Stomach smooth muscle (tissue), 2 donors: Measurements from ENCODE around the gene LRRC56.

Experiments used
- H3K27ac ChIP-seq: one replicate; pipeline ENCODE4 v1.7.0; 2013; ENCODE audit warnings: mild to moderate bottlenecking, low read length, inconsistent platforms
- H3K27me3 ChIP-seq, 2 donors: one replicate each; pipeline ENCODE4 v1.7.0; 2013; ENCODE audit warnings: low read length in 2 of 2; ENCODE audit not compliant: insufficient read depth in 2 of 2, control insufficient read depth in 1 of 2
- H3K36me3 ChIP-seq, 2 donors: one replicate each; pipeline ENCODE4 v1.7.0; 2013; ENCODE audit warnings: low read length in 2 of 2; ENCODE audit not compliant: control insufficient read depth in 2 of 2, insufficient read depth in 2 of 2
- H3K4me1 ChIP-seq: one replicate; pipeline ENCODE4 v1.7.0; 2013; ENCODE audit warnings: low read length; ENCODE audit not compliant: control insufficient read depth, insufficient read depth
- H3K4me3 ChIP-seq, 2 donors: one replicate each; pipeline ENCODE4 v1.7.0; 2013; ENCODE audit warnings: low read length in 2 of 2
- H3K9ac ChIP-seq, 2 donors: one replicate each; pipeline ENCODE4 v1.7.0; 2013; ENCODE audit warnings: low read length in 2 of 2, mild to moderate bottlenecking in 1 of 2
- H3K9me3 ChIP-seq, 2 donors: one replicate each; pipeline ENCODE4 v1.7.0; 2013; ENCODE audit warnings: low read length in 2 of 2; ENCODE audit not compliant: control insufficient read depth in 2 of 2
- donor health status: healthy.
- donor health status: Pancreatic carcinoma.

The LRRC56 gene

DNA sequence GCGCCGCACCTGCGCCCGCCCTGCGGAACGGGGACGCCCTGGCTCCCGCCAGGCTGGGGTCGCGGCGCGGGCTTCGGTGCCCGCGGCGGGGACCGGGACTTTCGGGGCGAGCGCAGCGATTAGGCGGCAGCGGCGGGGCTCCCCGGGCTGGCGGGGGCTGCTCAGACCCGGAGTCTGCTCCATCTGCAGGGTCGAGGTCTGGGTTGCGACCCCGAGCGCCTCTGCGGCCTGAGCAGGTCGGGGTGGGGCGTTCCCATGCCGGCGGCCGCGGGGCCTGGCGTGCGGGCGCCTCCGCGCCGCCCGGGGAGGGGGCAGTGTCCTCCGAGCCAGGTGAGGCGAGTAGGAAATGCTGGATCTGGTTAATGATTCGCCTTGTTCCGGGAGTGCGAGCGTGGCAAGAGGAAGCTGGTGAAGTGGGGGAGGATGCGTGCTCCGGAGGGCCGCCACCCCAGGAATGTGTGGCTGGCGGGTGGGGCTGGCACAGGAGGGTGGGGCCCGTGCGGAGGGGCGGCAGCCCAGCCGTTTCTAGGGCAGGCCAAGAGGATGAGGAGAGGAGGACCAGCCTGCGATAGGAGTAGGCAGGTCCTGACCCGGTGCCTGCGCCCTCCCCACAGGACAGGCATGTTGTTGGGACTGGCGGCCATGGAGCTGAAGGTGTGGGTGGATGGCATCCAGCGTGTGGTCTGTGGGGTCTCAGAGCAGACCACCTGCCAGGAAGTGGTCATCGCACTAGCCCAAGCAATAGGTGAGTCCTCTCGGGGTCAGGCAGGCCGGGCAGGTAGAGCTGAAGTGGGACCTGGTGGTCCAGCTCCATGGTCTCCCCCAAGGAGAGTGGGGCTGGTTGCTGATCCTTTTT lies 24.0 kb downstream of the LRRC56 start:
- Histone ChIP-seq H3K4me1 (peaks cover 13% of the 10 kb centered on the region), H3K27ac (no peak overlapping the region), H3K36me3 (no peaks in the 10 kb centered on the region), H3K9me3 (no peaks in the 10 kb centered on the region), H3K9ac (peak overlapping the region; percentile 21 to 22), H3K27me3 (peaks cover 8 to 23% of the 10 kb centered on the region in 2 donors), H3K4me3 (peak overlapping the region; percentile 49 to 74)

DNA sequence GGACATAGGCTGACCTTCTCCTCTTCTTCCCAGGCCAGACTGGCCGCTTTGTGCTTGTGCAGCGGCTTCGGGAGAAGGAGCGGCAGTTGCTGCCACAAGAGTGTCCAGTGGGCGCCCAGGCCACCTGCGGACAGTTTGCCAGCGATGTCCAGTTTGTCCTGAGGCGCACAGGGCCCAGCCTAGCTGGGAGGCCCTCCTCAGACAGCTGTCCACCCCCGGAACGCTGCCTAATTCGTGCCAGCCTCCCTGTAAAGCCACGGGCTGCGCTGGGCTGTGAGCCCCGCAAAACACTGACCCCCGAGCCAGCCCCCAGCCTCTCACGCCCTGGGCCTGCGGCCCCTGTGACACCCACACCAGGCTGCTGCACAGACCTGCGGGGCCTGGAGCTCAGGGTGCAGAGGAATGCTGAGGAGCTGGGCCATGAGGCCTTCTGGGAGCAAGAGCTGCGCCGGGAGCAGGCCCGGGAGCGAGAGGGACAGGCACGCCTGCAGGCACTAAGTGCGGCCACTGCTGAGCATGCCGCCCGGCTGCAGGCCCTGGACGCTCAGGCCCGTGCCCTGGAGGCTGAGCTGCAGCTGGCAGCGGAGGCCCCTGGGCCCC lies 24.8 kb downstream of the LRRC56 start:
- Histone ChIP-seq H3K9ac (no peak overlapping the region), H3K4me3 (no peak overlapping the region), H3K27me3 (peaks cover 4 to 16% of the 10 kb centered on the region in 2 donors), H3K9me3 (no peaks in the 10 kb centered on the region), H3K36me3 (no peaks in the 10 kb centered on the region), H3K4me1 (peaks cover 14% of the 10 kb centered on the region), H3K27ac (no peak overlapping the region)

DNA sequence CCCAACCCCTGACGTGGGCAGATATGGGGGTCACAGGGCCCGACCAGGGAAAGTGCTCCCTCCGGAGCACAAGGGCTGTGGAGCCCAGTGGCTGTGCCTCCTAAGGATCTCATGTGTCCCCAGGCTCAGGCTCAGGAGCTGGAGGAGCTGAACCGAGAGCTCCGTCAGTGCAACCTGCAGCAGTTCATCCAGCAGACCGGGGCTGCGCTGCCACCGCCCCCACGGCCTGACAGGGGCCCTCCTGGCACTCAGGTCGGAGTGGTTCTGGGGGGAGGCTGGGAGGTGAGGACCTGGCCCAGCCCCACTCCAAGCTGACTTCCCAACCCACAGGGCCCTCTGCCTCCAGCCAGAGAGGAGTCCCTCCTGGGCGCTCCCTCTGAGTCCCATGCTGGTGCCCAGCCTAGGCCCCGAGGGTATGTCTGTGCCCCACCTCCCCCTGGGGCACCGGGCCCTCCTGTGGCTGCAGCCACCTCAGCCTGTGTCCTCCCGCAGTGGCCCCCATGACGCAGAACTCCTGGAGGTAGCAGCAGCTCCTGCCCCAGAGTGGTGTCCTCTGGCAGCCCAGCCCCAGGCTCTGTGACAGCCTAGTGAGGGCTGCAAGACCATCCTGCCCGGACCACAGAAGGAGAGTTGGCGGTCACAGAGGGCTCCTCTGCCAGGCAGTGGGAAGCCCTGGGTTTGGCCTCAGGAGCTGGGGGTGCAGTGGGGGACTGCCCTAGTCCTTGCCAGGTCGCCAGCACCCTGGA lies 25.9 kb downstream of the LRRC56 start:
- Histone ChIP-seq H3K4me1 (peaks cover 25% of the 10 kb centered on the region), H3K36me3 (no peaks in the 10 kb centered on the region), H3K27ac (no peak overlapping the region), H3K4me3 (no peak overlapping the region), H3K9ac (no peak overlapping the region), H3K27me3 (peaks cover 0 to 5% of the 10 kb centered on the region in 2 donors), H3K9me3 (no peaks in the 10 kb centered on the region)

DNA sequence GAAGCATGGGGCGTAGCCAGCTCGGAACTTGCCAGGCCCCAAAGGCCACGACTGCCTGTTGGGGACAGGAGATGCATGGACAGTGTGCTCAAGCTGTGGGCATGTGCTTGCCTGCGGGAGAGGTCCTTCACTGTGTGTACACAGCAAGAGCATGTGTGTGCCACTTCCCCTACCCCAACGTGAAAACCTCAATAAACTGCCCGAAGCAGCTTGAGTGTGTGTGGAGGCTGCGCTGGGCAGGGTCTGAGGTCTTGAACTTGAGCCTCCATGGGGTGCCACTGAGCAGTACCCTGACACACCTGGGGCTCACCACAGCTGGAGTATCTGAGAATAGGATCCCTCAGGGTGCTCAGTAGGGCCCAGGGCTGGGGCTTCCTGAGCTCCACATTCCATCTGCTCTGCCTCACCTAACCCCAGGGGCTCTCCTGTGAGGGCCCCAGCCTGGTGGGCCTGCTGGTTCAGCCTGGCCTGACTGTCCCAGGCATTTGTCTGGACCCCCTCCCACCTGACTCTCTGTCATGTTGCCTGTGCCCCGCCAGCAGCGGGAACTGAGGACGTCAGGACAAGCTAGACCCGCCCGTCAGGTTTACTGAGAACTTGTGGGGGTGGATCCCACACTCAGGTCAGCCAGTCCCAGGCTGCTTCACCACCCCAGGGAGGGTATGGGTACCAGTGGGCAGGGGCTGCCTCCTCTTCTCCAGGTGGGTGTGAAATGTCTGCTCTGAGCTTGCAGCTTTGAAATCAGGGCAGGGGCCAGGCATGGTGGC lies 26.7 kb downstream of the LRRC56 start:
- no peaks in the 10 kb centered on the region for H3K36me3 ChIP-seq
- no peak overlapping the region for H3K4me3 ChIP-seq
- peaks cover 0 to 4% of the 10 kb centered on the region in 2 donors for H3K27me3 ChIP-seq
- peaks cover 27% of the 10 kb centered on the region for H3K4me1 ChIP-seq
- H3K9ac ChIP-seq, result no peak overlapping the region
- H3K9me3 ChIP-seq, result no peaks in the 10 kb centered on the region
- no peak overlapping the region for H3K27ac ChIP-seq

DNA sequence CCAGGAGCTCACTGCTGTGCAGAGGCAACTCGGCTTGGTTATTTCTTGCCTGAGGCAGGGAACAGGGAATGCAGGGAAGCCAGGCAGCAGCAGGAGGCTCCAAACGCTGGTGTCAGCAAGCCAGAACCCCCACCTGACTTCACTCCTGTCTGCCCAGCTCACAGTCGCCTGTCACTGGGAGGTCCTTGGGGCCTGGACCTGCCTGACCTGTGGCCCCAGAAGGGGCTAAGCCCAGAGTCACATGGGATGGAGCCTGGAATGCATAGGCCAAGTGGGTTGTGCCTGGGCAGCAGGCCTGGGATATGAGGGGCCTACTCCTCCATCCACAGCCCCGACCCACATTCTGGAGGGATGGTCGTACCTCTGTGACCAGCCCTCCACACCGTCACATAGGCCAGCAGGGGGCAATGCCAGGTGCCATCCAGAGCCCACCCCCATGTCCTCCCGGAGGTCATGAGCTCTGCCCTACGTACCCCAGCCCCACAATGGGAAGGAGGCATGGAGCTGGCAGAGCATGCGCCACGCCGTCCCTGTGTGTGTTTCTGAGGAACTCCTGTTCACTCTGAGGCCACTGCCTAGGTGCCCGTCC lies 28.7 kb downstream of the LRRC56 start:
- H3K27ac ChIP-seq, result no peak overlapping the region
- no peak overlapping the region for H3K4me3 ChIP-seq
- H3K4me1 ChIP-seq, result peaks cover 25% of the 10 kb centered on the region
- H3K9ac ChIP-seq, result no peak overlapping the region
- no peaks in the 10 kb centered on the region for H3K36me3 ChIP-seq
- H3K27me3 ChIP-seq, result no peaks in the 10 kb centered on the region
- H3K9me3 ChIP-seq, result no peaks in the 10 kb centered on the region

DNA sequence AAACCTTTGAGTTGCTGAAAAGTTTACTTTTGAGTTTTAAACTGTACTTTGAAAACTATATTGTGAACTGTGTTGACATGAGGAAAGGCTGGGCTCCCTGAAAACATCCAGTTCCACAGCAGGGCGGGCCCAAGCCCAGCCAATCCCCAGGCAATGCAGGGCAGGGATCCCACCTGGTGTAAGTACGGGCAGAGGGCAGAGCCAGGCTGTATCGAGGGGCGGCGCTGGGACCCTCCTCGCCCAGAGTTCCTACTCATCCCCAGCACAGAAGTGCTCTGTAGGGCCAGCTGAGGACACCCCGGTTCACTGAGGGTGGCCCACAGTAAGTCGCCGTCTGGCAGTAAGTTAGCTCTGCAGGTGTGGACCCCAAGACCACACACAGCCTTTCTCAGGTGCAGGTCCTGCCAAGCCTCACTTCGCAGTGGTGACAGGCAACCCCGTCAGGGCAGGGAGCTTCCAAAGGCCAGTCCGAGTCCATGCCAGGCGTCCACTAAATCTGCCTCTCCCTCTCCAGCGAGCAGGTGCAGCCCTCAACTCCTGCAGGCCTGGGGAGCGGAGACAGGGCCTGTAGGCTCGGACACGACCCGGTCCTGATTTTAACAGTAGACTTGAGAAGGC lies 29.8 kb downstream of the LRRC56 start:
- peak overlapping the region in 1 of 2 donors; percentile 73 for H3K4me3 ChIP-seq

DNA sequence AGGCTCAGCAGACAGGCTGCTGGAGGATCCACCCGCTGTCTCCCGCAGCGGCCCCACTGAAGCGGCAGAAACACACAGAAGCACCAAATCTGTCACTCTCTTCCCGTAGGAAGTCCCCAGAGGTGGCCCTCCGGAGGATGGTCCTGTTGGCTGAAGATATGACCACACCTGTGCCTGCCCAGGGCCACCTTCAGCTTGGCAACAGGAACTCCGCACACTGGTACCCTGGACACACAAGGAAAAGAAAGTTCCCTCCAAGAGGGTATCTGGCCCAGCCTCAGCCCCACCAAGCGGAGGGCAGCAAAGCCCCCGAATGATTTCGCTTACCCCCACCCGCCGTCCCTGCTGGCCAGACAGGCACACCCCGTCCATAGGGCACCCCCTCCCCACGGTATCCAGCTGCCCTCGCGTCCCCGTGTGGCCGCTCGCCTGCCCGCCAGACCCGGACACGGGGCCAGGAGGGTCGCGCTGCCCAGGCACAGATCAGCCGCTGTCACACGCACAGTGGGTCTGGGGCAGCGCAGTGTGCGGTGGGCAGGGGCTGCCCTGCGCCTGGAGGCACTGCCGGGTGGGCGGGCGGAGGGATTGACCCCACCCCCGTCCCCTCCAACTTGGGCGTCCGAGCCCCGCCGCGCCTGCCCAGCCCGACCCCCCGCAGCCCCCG lies 30.4 kb downstream of the LRRC56 start:
- Histone ChIP-seq H3K4me1 (peaks cover 20% of the 10 kb centered on the region), H3K9me3 (no peaks in the 10 kb centered on the region), H3K27me3 (no peaks in the 10 kb centered on the region), H3K36me3 (no peaks in the 10 kb centered on the region), H3K27ac (no peak overlapping the region), H3K9ac (peak overlapping the region; percentile 29 to 48), H3K4me3 (peak overlapping the region; percentile 35 to 73)

More for the DNA sequence above, 29.8 kb downstream of the LRRC56 start:
- H3K9ac ChIP-seq, result no peak overlapping the region
- no peaks in the 10 kb centered on the region for H3K9me3 ChIP-seq
- no peaks in the 10 kb centered on the region for H3K27me3 ChIP-seq
- no peaks in the 10 kb centered on the region for H3K36me3 ChIP-seq
- H3K4me1 ChIP-seq, result peaks cover 20% of the 10 kb centered on the region
- H3K27ac ChIP-seq, result no peak overlapping the region

DNA sequence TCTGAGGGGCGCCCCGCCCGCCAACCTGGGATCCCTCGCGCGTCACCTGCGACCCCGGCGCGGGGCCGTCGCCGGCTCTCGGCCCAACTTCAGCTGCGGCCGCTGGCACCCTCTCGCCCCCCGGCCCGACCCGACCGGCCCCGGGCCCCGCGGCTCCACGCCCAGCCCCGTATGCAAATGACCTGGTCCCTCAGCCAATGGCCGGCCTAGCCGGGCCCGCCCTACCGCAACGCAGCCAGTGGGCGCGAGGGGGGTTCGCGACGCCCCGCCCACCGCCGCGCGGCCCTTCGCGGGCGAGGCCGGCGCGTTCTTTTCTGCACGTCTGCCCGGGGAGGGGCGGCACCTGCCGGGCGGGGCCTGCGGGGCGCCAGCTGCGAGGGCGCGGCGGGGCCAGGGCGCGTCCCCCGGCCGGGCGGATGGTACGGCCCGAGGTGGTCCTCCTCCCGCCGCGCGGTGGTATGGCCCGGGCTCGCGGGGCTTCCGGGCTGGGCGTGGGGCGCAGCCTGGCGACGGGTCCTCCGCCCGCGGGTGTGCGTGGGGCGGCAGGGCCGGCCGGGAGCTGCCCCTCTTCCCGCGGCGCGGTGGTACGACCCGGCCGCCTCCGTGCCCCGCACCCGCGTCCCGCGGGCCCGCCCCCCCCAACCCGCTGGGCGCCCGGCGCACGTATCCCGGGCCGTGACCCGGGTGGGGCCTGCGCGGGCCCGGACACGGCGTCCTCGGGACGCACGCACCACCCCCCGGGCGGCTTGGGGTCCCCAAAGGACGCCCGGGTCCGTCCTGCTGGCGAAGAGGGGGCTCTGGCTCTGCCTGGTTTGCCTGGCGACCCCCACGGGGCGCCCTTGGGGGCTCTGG lies 31.2 kb downstream of the LRRC56 start:
- Histone ChIP-seq H3K4me3 (peak overlapping the region; percentile 35 to 73), H3K4me1 (peaks cover 20% of the 10 kb centered on the region), H3K27ac (peak overlapping the region; percentile 58), H3K36me3 (no peaks in the 10 kb centered on the region), H3K27me3 (no peaks in the 10 kb centered on the region), H3K9me3 (no peaks in the 10 kb centered on the region), H3K9ac (peak overlapping the region; percentile 62 to 73)
